GM23248 (cell line): ENCODE data around the gene EP400.

Experiments used
- EZH2 ChIP-seq: fragments of 200-600 bp; sonication (generic); IDR thresholded peaks from 2 replicates; pipeline ENCODE4 v1.6.1; 2018; ENCODE audit warnings: antibody characterized with exemption, mild to moderate bottlenecking; ENCODE audit not compliant: insufficient read depth, poor library complexity, severe bottlenecking
- EZH2phosphoT487 ChIP-seq: fragments of 200-600 bp; sonication (generic); IDR thresholded peaks from 2 replicates; pipeline ENCODE4 v1.6.1; 2018; ENCODE audit warnings: antibody characterized with exemption, moderate library complexity, mild to moderate bottlenecking, low read depth; ENCODE audit not compliant: insufficient read depth

- TF ChIP-seq EZH2, result no peak
- TF ChIP-seq EZH2phosphoT487, result no peak
Measured at GRCh38 chr12:131933387-131933786, 16.4 kb upstream of the EP400 start.
